SK-N-SH treated with all-trans-retinoic acid at 6 μM for 48 hours (cell line): ENCODE data around the gene SEMA3D.

Experiments used
- ATAC-seq: fragments of 200-7000 bp; cut with Tn5 transposase; 3 replicates; pipeline ENCODE4 v1.9.1; 2020; ENCODE audit warnings: mild to moderate bottlenecking, moderate library complexity
- BACH2 ChIP-seq: fragments of 250-450 bp; sonication (Bioruptor Pico); IDR thresholded peaks from 2 replicates; pipeline ENCODE4 v1.9.0; 2021; ENCODE audit warnings: mild to moderate bottlenecking, borderline replicate concordance
- CSDC2 ChIP-seq: fragments of 250-450 bp; sonication (Bioruptor Pico); IDR thresholded peaks from 2 replicates; pipeline ENCODE4 v1.5.0; 2020; ENCODE audit warnings: mild to moderate bottlenecking, moderate library complexity
- CSRNP3 ChIP-seq: fragments of 250-450 bp; sonication (Bioruptor Pico); IDR thresholded peaks from 2 replicates; pipeline ENCODE4 v1.5.1; 2021; ENCODE audit warnings: mild to moderate bottlenecking, moderate library complexity
- ESRRG ChIP-seq: fragments of 250-450 bp; sonication (Bioruptor Pico); IDR thresholded peaks from 2 replicates; pipeline ENCODE4 v1.6.1; 2021; ENCODE audit warnings: mild to moderate bottlenecking
- GLIS3 ChIP-seq: fragments of 250-450 bp; sonication (Bioruptor Pico); IDR thresholded peaks from 2 replicates; pipeline ENCODE4 v1.5.0; 2020; ENCODE audit warnings: mild to moderate bottlenecking, moderate library complexity
- OSR1 ChIP-seq: fragments of 250-450 bp; sonication (Bioruptor Pico); IDR thresholded peaks from 2 replicates; pipeline ENCODE4 v1.8.0; 2022; ENCODE audit warnings: moderate library complexity, mild to moderate bottlenecking, inconsistent platforms
- PPARA ChIP-seq: fragments of 250-450 bp; sonication (Bioruptor Pico); IDR thresholded peaks from 2 replicates; pipeline ENCODE4 v1.5.0; 2020; ENCODE audit warnings: mild to moderate bottlenecking, borderline replicate concordance
- RARB ChIP-seq: fragments of 250-450 bp; sonication (Bioruptor Pico); IDR thresholded peaks from 2 replicates; pipeline ENCODE4 v1.8.0; 2021; ENCODE audit warnings: mild to moderate bottlenecking, moderate library complexity
- SNAI2 ChIP-seq: fragments of 250-450 bp; sonication (Bioruptor Pico); IDR thresholded peaks from 2 replicates; pipeline ENCODE4 v1.5.0; 2020; ENCODE audit warnings: mild to moderate bottlenecking, moderate library complexity
- TCF4 ChIP-seq: fragments of 250-450 bp; sonication (Bioruptor Pico); IDR thresholded peaks from 2 replicates; pipeline ENCODE4 v1.8.0; 2021; ENCODE audit warnings: mild to moderate bottlenecking, moderate library complexity, borderline replicate concordance
- TOX ChIP-seq: fragments of 250-450 bp; sonication (Bioruptor Pico); IDR thresholded peaks from 2 replicates; pipeline ENCODE4 v1.8.0; 2021; ENCODE audit warnings: mild to moderate bottlenecking, moderate library complexity, borderline replicate concordance
- TSHZ2 ChIP-seq: fragments of 250-450 bp; sonication (Bioruptor Pico); IDR thresholded peaks from 2 replicates; pipeline ENCODE4 v1.5.0; 2020; ENCODE audit warnings: mild to moderate bottlenecking, moderate library complexity
- ZC3H10 ChIP-seq: fragments of 250-450 bp; sonication (Bioruptor Pico); IDR thresholded peaks from 2 replicates; pipeline ENCODE4 v1.5.1; 2021; ENCODE audit warnings: mild to moderate bottlenecking, moderate library complexity
- ZFP3 ChIP-seq: fragments of 250-450 bp; sonication (Bioruptor Pico); IDR thresholded peaks from 2 replicates; pipeline ENCODE4 v1.5.0; 2020; ENCODE audit warnings: mild to moderate bottlenecking, moderate library complexity
- ZFP30 ChIP-seq: fragments of 450-650 bp; formaldehyde crosslinking; IDR thresholded peaks from 2 replicates; pipeline ENCODE4 v1.5.0; 2022; ENCODE audit warnings: mild to moderate bottlenecking, moderate library complexity
- ZNF565 ChIP-seq: fragments of 450-650 bp; formaldehyde crosslinking; conservative IDR thresholded peaks from 2 replicates; pipeline ENCODE4 v1.5.0; 2020; ENCODE audit warnings: low read depth, mild to moderate bottlenecking, moderate library complexity
- ZNF70 ChIP-seq: fragments of 450-650 bp; formaldehyde crosslinking; IDR thresholded peaks from 2 replicates; pipeline ENCODE4 v1.5.0; 2020; ENCODE audit warnings: mild to moderate bottlenecking, moderate library complexity
- ZNF8 ChIP-seq: fragments of 450-650 bp; formaldehyde crosslinking; IDR thresholded peaks from 2 replicates; pipeline ENCODE4 v1.5.0; 2020; ENCODE audit warnings: mild to moderate bottlenecking, moderate library complexity
- TF ChIP-seq, protein P1 (sequence below): fragments of 250-450 bp; sonication (Bioruptor Pico); IDR thresholded peaks from 2 replicates; pipeline ENCODE4 v1.8.0; 2020; ENCODE audit warnings: mild to moderate bottlenecking, moderate library complexity, borderline replicate concordance
- TF ChIP-seq, protein P2 (sequence below): fragments of 250-450 bp; sonication (Bioruptor Pico); IDR thresholded peaks from 2 replicates; pipeline ENCODE4 v1.5.1; 2020; ENCODE audit warnings: low read depth, mild to moderate bottlenecking, moderate library complexity

The SEMA3D gene

DNA sequence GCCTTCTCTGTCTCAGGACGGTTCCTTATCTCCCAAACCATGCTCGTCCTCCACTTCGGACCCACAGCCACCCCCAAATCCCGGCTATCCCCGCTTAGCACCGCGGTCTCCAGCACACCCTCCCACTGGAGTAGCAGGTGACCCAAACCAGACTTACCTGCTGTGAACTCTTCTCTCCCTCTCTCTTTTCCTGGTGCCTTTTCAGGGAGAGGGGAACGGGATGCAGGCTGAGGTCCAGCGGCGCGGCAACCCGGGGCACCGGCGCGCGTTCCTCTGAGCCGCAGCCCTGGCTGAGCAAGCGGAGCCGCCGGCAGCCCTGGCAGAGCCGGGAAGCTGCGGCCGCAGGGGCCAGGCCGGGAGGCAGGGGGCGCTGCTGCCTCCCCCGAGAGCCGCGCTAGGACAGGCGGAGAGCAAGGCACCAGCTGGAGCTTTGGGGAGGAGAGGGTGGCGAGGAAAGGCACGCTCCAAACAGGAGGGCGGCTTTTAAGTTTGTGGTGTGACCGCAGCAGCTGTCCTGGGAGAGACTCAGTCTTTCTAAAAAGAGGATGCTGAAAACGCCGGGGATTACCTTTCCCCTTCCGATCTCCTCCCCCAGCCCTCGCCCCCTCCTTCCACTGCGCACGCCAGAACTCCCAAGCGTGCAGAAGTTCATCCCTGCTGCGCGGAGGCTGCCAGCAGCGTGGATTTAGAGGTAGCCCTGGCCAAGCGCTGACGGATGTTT lies at the start of gene SEMA3D:
TSS of gene SEMA3D (minus strand) at position 536 of the 721 bp plus-strand sequence. CDS start 65,165 bp downstream, outside the sequence.
- ATAC-seq: peak; percentile 93
- TF ChIP-seq ZFP3 (CRISPR knock-in tag) (peak; percentile 59), RARB (CRISPR knock-in tag) (no peak), TOX (CRISPR knock-in tag) (no peak), TSHZ2 (0 out of 2 replicates have a peak, but pooled peaks have one; percentile 56), SNAI2 (CRISPR knock-in tag) (0 out of 2 replicates have a peak, but pooled peaks have one; percentile 26), GLIS3 (CRISPR knock-in tag) (no peak), PPARA (CRISPR knock-in tag) (no peak), ZFP30 (CRISPR knock-in tag) (no peak), CSRNP3 (no peak), ZNF70 (CRISPR knock-in tag) (0 out of 2 replicates have a peak, but pooled peaks have one; percentile 6)
- TF ChIP-seq, protein P1, sequence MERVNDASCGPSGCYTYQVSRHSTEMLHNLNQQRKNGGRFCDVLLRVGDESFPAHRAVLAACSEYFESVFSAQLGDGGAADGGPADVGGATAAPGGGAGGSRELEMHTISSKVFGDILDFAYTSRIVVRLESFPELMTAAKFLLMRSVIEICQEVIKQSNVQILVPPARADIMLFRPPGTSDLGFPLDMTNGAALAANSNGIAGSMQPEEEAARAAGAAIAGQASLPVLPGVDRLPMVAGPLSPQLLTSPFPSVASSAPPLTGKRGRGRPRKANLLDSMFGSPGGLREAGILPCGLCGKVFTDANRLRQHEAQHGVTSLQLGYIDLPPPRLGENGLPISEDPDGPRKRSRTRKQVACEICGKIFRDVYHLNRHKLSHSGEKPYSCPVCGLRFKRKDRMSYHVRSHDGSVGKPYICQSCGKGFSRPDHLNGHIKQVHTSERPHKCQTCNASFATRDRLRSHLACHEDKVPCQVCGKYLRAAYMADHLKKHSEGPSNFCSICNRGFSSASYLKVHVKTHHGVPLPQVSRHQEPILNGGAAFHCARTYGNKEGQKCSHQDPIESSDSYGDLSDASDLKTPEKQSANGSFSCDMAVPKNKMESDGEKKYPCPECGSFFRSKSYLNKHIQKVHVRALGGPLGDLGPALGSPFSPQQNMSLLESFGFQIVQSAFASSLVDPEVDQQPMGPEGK (CRISPR knock-in tag): no peak

GRCh38 chr7:85234730-85235129 lies 47.9 kb upstream of the SEMA3D start:
- TF ChIP-seq CSRNP3 (no peak), ZNF565 (CRISPR knock-in tag) (no peak), TCF4 (CRISPR knock-in tag) (no peak), ZNF8 (CRISPR knock-in tag) (no peak), ZNF70 (CRISPR knock-in tag) (no peak), TOX (CRISPR knock-in tag) (no peak), ZFP30 (CRISPR knock-in tag) (no peak), PPARA (CRISPR knock-in tag) (no peak), ESRRG (CRISPR knock-in tag) (no peak), RARB (CRISPR knock-in tag) (no peak), ZC3H10 (no peak), OSR1 (CRISPR knock-in tag) (no peak), CSDC2 (no peak)
- TF ChIP-seq, protein P2, sequence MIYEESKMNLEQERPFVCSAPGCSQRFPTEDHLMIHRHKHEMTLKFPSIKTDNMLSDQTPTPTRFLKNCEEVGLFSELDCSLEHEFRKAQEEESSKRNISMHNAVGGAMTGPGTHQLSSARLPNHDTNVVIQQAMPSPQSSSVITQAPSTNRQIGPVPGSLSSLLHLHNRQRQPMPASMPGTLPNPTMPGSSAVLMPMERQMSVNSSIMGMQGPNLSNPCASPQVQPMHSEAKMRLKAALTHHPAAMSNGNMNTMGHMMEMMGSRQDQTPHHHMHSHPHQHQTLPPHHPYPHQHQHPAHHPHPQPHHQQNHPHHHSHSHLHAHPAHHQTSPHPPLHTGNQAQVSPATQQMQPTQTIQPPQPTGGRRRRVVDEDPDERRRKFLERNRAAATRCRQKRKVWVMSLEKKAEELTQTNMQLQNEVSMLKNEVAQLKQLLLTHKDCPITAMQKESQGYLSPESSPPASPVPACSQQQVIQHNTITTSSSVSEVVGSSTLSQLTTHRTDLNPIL (CRISPR knock-in tag): no peak
- no peak for ATAC-seq

- ATAC-seq: no peak
- TF ChIP-seq OSR1 (CRISPR knock-in tag) (no peak), SNAI2 (CRISPR knock-in tag) (no peak), PPARA (CRISPR knock-in tag) (no peak), ESRRG (CRISPR knock-in tag) (no peak), BACH2 (CRISPR knock-in tag) (no peak), CSDC2 (no peak), ZFP30 (CRISPR knock-in tag) (no peak), TSHZ2 (no peak), CSRNP3 (no peak), ZNF565 (CRISPR knock-in tag) (no peak), ZFP3 (CRISPR knock-in tag) (no peak), ZNF8 (CRISPR knock-in tag) (no peak)
- TF ChIP-seq, protein P2 (CRISPR knock-in tag): no peak
Measured at GRCh38 chr7:85232068-85232467, 45.2 kb upstream of the SEMA3D start.
